Ovary (tissue), 9 donors: ENCODE measurements around the gene NRXN2. TPM values are rescaled to one million over a fixed set of nuclear protein-coding genes. Genes with fewer than 3 reads are reported as not detected.

ENCODE experiments used
- DNase-seq, 5 donors: peaks; one replicate each; pipeline ENCODE4 v3.0.0-alpha.2; 2019 to 2020
- H3K27ac ChIP-seq, 2 donors: fragments of 200-600 bp; one replicate each; pipeline versions ENCODE4 v1.5.1 to v1.8.0; 2019 to 2022
- H3K27me3 ChIP-seq: fragments of 200-600 bp; one replicate; pipeline ENCODE4 v1.8.0; 2022
- H3K36me3 ChIP-seq: fragments of 200-600 bp; sonication (generic); one replicate; pipeline ENCODE4 v1.5.1; 2019
- H3K4me1 ChIP-seq: one replicate; pipeline ENCODE4 v1.8.1; 2013; ENCODE audit warnings: mild to moderate bottlenecking, moderate library complexity; ENCODE audit not compliant: insufficient read depth
- H3K4me3 ChIP-seq: fragments of 200-600 bp; sonication (generic); one replicate; pipeline ENCODE4 v1.5.1; 2017
- H3K9me3 ChIP-seq, 2 donors: fragments of 200-600 bp in 1 of 2; sonication (generic) in 1 of 2; one replicate each; pipeline versions ENCODE4 v1.5.1 to v1.8.1; 2013 to 2019; ENCODE audit warnings: mild to moderate bottlenecking in 1 of 2, moderate library complexity in 1 of 2
- CTCF ChIP-seq, 3 donors: fragments of 450-650 bp in 2 of 3; fragments of 200-600 bp in 1 of 3; IDR thresholded peaks; one replicate each; pipeline versions ENCODE4 v1.5.1 to v1.8.0; 2016 to 2022; ENCODE audit warnings: antibody characterized with exemption in 3 of 3, mild to moderate bottlenecking in 1 of 3
- EP300 ChIP-seq: sonication (generic); formaldehyde crosslinking; IDR thresholded peaks from one replicate; pipeline ENCODE4 v1.6.1; 2017; ENCODE audit warnings: antibody characterized with exemption
- POLR2A ChIP-seq: fragments of 450-650 bp; IDR thresholded peaks from one replicate; pipeline ENCODE4 v1.6.1; 2017; ENCODE audit warnings: antibody characterized with exemption, mild to moderate bottlenecking, moderate library complexity
- WGBS, 3 donors: extraction: QIAGEN DNeasy Blood & Tissue Kit in 1 of 3; methylation state at CpG; one replicate each; pipeline versions ENCODE4 v1.1.5 to v1.1.7; 2013 to 2017; 5-methylcytosine and 5-hydroxymethylcytosine counted together
- intact Hi-C, 4 donors: fragments of 100-400 bp; cut with DNase I; formaldehyde crosslinking; loops; one replicate each; pipeline versions ENCODE4 v1.11.0 to v1.15.1; 2022 to 2023
- polyA plus RNA-seq, 2 donors: library from polyadenylated mRNA; stranded (reverse); fragments of 200-250 nt in 1 of 2; fragments of 350-450 nt in 1 of 2; fragmentation: Illumina TruSeq in 1 of 2; extraction: RNeasy Lipid Tissue Mini Kit (QIAGEN cat#74804) in 1 of 2; gene quantifications; one replicate each; pipeline ENCODE4 v1.2.3, GENCODE V29; 2013 to 2014
- total RNA-seq, 7 donors: library from RNA; depleted of rRNA in 2 of 7; stranded (reverse); fragments of >200 nt in 2 of 7; fragmentation: NEBNext Ultra II Directional in 3 of 7; extraction: Animal tissue kit (Norgen Biotek cat#: 25700) in 3 of 7; gene quantifications; one replicate each; pipeline versions ENCODE4 v1.1.0 to v1.2.4, GENCODE V29; 2016 to 2023
- donor health status: DM: no; HTN: no; CAD: no; lungs with moderate emphysema.
- donor health status: DM: no; HTN: no; CAD: no.
- donor health status: Bipolar disorder and iron deficiency.
- donor health status: DM: yes; HTN: yes; CAD: no.
- donor health status: DM: no; HTN: no; CAD: no.
- donor health status: DM: yes; HTN: yes; CAD: no.

Gene NRXN2
- total and polyA plus RNA-seq, 9 donors: 6.4 to 64.1 (median 19.7) TPM

- no peak overlapping the region for H3K27ac ChIP-seq
- no peak overlapping the region for H3K4me3 ChIP-seq
- H3K4me1 ChIP-seq: no peaks in the 10 kb centered on the region
- H3K9me3 ChIP-seq: no peaks in the 10 kb centered on the region
- peak in 2 of 5 donors; percentile 12 to 22 for DNase-seq
- WGBS, 3 donors: 82 to 86% (median 84%) methylated on average over 25 to 36 of the region's 36 CpGs
- intact Hi-C loops: no loop called here
- no peaks in the 10 kb centered on the region for H3K27me3 ChIP-seq
- H3K36me3 ChIP-seq: no peaks in the 10 kb centered on the region
- TF ChIP-seq POLR2A (no peak), EP300 (no peak), CTCF (IDR thresholded peaks at IDR 0.05) (no peak)
Observed at GRCh38 chr11:64591257-64592233, 131.5 kb downstream of the NRXN2 start.

GRCh38 chr11:64590763-64591221 lies 132.2 kb downstream of the NRXN2 start, which contains the start of gene SLC22A12:
Gene SLC22A12, plus strand, starts transcription at chr11:64591220. Its CDS starts 337 bp downstream, at chr11:64591557.
- H3K36me3 ChIP-seq: no peaks in the 10 kb centered on the region
- no peak within 1 kb of the TSS for H3K27ac ChIP-seq
- WGBS, 3 donors: 73 to 77% (median 75%) methylated on average over 13 to 14 of the region's 14 CpGs
- intact Hi-C loops: no loop called here
- no peak within 1 kb of the TSS for H3K4me3 ChIP-seq
- H3K27me3 ChIP-seq: no peaks in the 10 kb centered on the region
- DNase-seq: peak in 1 of 5 donors; percentile 9
- TF ChIP-seq CTCF (IDR thresholded peaks at IDR 0.05) (no peak), EP300 (no peak), POLR2A (no peak)
- no peaks in the 10 kb centered on the region for H3K9me3 ChIP-seq
- H3K4me1 ChIP-seq: no peaks in the 10 kb centered on the region

- H3K4me1 ChIP-seq: no peaks in the 10 kb centered on the region
- H3K27ac ChIP-seq: no peak overlapping the region
- H3K27me3 ChIP-seq: no peaks in the 10 kb centered on the region
- H3K36me3 ChIP-seq: no peaks in the 10 kb centered on the region
- H3K9me3 ChIP-seq: no peaks in the 10 kb centered on the region
- intact Hi-C loops: no loop called here
- DNase-seq: no peak
- 89 to 94% (median 92%) methylated on average over 2 of the region's 2 CpGs for WGBS, 3 donors
- TF ChIP-seq CTCF (IDR thresholded peaks at IDR 0.05) (no peak), EP300 (no peak), POLR2A (no peak)
- H3K4me3 ChIP-seq: no peak overlapping the region
Observed at GRCh38 chr11:64588701-64589100, 134.3 kb downstream of the NRXN2 start.

- TF ChIP-seq POLR2A (no peak), EP300 (no peak), CTCF (IDR thresholded peaks at IDR 0.05) (no peak)
- Histone ChIP-seq H3K9me3 (no peaks in the 10 kb centered on the region), H3K27me3 (no peaks in the 10 kb centered on the region), H3K4me3 (no peak overlapping the region), H3K36me3 (no peaks in the 10 kb centered on the region), H3K27ac (no peak overlapping the region), H3K4me1 (no peaks in the 10 kb centered on the region)
- DNase-seq: no peak
- intact Hi-C loops: no loop called here
Observed at GRCh38 chr11:64586366-64586765, 136.6 kb downstream of the NRXN2 start.
